HepG2 (cell line): ENCODE data around the gene AGER. TPM values are rescaled to one million over a fixed set of nuclear protein-coding genes. Genes with fewer than 3 reads are reported as not detected.

Experiments used
- NR2C2 ChIP-seq: sonication (generic); formaldehyde crosslinking; IDR thresholded peaks from 2 replicates; pipeline ENCODE4 v1.4.0; 2020; ENCODE audit warnings: missing genetic modification reagents, mild to moderate bottlenecking, moderate library complexity, borderline replicate concordance
- REL ChIP-seq: sonication (generic); formaldehyde crosslinking; conservative IDR thresholded peaks from 2 replicates; pipeline ENCODE4 v1.8.0; 2022; ENCODE audit warnings: mild to moderate bottlenecking, missing genetic modification reagents, moderate library complexity
- TCF7L2 ChIP-seq: IDR thresholded peaks from 2 replicates; pipeline ENCODE4 v1.6.1; 2011; ENCODE audit warnings: mild to moderate bottlenecking, low read depth, low read length, moderate library complexity
- XRCC5 ChIP-seq: fragments of 200-400 bp; formaldehyde crosslinking; optimal IDR thresholded peaks from 2 replicates; pipeline ENCODE3; 2017; ENCODE audit warnings: mild to moderate bottlenecking, low read length
- ZFYVE20 ChIP-seq: sonication (generic); formaldehyde crosslinking; IDR thresholded peaks from 2 replicates; pipeline ENCODE4 v1.8.0; 2023; ENCODE audit warnings: low read depth, mild to moderate bottlenecking, moderate library complexity, missing genetic modification reagents, borderline replicate concordance
- ZMAT3 ChIP-seq: sonication (generic); formaldehyde crosslinking; conservative IDR thresholded peaks from 2 replicates; pipeline ENCODE4 v1.7.0; 2021; ENCODE audit warnings: missing genetic modification reagents
- ZNF121 ChIP-seq: sonication (generic); formaldehyde crosslinking; IDR thresholded peaks from 2 replicates; pipeline ENCODE4 v1.5.0; 2020; ENCODE audit warnings: mild to moderate bottlenecking, missing genetic modification reagents
- ZNF317 ChIP-seq: sonication (generic); formaldehyde crosslinking; IDR thresholded peaks from 2 replicates; pipeline ENCODE4 v1.5.0; 2020; ENCODE audit warnings: mild to moderate bottlenecking, missing genetic modification reagents
- polyA plus RNA-seq, 8 experiments: library from polyadenylated mRNA; depleted of rRNA in 3 of 8; stranded (reverse) in 7 of 8; unstranded in 1 of 8; fragments of >200 nt; fragmentation: Illumina TruSeq in 4 of 8; extraction: Trizol in 4 of 8; gene quantifications; 2 replicates each; pipeline versions ENCODE4 v1.2.1 to v1.2.3, GENCODE V29; 2011 to 2016; ENCODE audit warnings: low read depth in 4 of 8, missing spikeins in 1 of 8, mixed read lengths in 1 of 8; ENCODE audit not compliant: insufficient read depth in 1 of 8
- total RNA-seq, 5 experiments: library from RNA; depleted of rRNA; stranded (reverse); fragments of >200 nt; fragmentation: Illumina TruSeq; extraction: Trizol; gene quantifications; 2 replicates each; pipeline ENCODE4 v1.2.3, GENCODE V29; 2016; ENCODE audit warnings: low read depth in 1 of 5
- TF ChIP-seq, protein P1 (sequence below): sonication (generic); formaldehyde crosslinking; IDR thresholded peaks from 2 replicates; pipeline ENCODE4 v1.5.0; 2020; ENCODE audit warnings: mild to moderate bottlenecking, missing genetic modification reagents, borderline replicate concordance
- TF ChIP-seq, protein P2 (sequence below): sonication (generic); formaldehyde crosslinking; IDR thresholded peaks from 2 replicates; pipeline ENCODE4 v1.4.0; 2020; ENCODE audit warnings: mild to moderate bottlenecking, missing genetic modification reagents
- TF ChIP-seq, protein P3 (sequence below): sonication (generic); formaldehyde crosslinking; IDR thresholded peaks from 2 replicates; pipeline ENCODE4 v1.4.0; 2020; ENCODE audit warnings: low read depth, mild to moderate bottlenecking, missing genetic modification reagents

The AGER gene
- total and polyA plus RNA-seq, 2 of the 13 experiments (the other 11 are each of a cell fraction or from before 2014, with no cell fraction given), result 1.9 to 5.1 TPM

DNA sequence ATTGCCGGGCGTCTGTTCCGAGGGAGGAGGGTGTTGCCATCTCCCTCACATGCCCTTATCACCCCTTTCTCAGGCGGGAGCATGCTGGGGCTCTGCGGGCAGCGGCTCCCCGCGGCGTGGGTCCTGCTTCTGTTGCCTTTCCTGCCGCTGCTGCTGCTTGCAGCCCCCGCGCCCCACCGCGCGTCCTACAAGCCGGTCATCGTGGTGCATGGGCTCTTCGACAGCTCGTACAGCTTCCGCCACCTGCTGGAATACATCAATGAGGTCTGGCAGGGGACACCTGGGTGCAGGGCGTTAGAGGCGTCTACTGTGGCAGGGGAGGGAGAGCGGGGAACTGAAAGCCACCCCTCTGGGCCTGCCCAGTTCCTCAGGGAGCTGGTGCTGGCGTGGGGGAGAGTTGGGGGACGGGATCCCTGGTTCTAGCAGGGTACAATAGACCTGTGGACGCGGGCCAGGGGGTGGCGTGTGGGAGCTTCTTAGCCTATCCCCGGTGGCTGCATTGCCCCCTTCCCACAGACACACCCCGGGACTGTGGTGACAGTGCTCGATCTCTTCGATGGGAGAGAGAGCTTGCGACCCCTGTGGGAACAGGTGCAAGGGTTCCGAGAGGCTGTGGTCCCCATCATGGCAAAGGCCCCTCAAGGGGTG lies 29.4 kb downstream of the AGER start (continued):
- TF ChIP-seq, protein P1, sequence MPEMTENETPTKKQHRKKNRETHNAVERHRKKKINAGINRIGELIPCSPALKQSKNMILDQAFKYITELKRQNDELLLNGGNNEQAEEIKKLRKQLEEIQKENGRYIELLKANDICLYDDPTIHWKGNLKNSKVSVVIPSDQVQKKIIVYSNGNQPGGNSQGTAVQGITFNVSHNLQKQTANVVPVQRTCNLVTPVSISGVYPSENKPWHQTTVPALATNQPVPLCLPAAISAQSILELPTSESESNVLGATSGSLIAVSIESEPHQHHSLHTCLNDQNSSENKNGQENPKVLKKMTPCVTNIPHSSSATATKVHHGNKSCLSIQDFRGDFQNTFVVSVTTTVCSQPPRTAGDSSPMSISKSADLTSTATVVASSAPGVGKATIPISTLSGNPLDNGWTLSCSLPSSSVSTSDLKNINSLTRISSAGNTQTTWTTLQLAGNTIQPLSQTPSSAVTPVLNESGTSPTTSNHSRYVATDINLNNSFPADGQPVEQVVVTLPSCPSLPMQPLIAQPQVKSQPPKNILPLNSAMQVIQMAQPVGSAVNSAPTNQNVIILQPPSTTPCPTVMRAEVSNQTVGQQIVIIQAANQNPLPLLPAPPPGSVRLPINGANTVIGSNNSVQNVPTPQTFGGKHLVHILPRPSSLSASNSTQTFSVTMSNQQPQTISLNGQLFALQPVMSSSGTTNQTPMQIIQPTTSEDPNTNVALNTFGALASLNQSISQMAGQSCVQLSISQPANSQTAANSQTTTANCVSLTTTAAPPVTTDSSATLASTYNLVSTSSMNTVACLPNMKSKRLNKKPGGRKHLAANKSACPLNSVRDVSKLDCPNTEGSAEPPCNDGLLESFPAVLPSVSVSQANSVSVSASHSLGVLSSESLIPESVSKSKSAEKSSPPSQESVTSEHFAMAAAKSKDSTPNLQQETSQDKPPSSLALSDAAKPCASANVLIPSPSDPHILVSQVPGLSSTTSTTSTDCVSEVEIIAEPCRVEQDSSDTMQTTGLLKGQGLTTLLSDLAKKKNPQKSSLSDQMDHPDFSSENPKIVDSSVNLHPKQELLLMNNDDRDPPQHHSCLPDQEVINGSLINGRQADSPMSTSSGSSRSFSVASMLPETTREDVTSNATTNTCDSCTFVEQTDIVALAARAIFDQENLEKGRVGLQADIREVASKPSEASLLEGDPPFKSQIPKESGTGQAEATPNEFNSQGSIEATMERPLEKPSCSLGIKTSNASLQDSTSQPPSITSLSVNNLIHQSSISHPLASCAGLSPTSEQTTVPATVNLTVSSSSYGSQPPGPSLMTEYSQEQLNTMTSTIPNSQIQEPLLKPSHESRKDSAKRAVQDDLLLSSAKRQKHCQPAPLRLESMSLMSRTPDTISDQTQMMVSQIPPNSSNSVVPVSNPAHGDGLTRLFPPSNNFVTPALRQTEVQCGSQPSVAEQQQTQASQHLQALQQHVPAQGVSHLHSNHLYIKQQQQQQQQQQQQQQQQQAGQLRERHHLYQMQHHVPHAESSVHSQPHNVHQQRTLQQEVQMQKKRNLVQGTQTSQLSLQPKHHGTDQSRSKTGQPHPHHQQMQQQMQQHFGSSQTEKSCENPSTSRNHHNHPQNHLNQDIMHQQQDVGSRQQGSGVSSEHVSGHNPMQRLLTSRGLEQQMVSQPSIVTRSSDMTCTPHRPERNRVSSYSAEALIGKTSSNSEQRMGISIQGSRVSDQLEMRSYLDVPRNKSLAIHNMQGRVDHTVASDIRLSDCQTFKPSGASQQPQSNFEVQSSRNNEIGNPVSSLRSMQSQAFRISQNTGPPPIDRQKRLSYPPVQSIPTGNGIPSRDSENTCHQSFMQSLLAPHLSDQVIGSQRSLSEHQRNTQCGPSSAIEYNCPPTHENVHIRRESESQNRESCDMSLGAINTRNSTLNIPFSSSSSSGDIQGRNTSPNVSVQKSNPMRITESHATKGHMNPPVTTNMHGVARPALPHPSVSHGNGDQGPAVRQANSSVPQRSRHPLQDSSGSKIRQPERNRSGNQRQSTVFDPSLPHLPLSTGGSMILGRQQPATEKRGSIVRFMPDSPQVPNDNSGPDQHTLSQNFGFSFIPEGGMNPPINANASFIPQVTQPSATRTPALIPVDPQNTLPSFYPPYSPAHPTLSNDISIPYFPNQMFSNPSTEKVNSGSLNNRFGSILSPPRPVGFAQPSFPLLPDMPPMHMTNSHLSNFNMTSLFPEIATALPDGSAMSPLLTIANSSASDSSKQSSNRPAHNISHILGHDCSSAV (CRISPR knock-in tag), result no peak
- TF ChIP-seq TCF7L2 (no peak), ZNF121 (CRISPR knock-in tag) (no peak), REL (CRISPR knock-in tag) (peak; percentile 43; the same call in 1 of the 2 replicates), ZNF317 (CRISPR knock-in tag) (no peak; the same call in 1 of the 2 replicates), ZFYVE20 (CRISPR knock-in tag) (no peak), ZMAT3 (CRISPR knock-in tag) (no peak; the same call in 1 of the 2 replicates), XRCC5 (peak; percentile 51), NR2C2 (CRISPR knock-in tag) (no peak)
- TF ChIP-seq, protein P2, sequence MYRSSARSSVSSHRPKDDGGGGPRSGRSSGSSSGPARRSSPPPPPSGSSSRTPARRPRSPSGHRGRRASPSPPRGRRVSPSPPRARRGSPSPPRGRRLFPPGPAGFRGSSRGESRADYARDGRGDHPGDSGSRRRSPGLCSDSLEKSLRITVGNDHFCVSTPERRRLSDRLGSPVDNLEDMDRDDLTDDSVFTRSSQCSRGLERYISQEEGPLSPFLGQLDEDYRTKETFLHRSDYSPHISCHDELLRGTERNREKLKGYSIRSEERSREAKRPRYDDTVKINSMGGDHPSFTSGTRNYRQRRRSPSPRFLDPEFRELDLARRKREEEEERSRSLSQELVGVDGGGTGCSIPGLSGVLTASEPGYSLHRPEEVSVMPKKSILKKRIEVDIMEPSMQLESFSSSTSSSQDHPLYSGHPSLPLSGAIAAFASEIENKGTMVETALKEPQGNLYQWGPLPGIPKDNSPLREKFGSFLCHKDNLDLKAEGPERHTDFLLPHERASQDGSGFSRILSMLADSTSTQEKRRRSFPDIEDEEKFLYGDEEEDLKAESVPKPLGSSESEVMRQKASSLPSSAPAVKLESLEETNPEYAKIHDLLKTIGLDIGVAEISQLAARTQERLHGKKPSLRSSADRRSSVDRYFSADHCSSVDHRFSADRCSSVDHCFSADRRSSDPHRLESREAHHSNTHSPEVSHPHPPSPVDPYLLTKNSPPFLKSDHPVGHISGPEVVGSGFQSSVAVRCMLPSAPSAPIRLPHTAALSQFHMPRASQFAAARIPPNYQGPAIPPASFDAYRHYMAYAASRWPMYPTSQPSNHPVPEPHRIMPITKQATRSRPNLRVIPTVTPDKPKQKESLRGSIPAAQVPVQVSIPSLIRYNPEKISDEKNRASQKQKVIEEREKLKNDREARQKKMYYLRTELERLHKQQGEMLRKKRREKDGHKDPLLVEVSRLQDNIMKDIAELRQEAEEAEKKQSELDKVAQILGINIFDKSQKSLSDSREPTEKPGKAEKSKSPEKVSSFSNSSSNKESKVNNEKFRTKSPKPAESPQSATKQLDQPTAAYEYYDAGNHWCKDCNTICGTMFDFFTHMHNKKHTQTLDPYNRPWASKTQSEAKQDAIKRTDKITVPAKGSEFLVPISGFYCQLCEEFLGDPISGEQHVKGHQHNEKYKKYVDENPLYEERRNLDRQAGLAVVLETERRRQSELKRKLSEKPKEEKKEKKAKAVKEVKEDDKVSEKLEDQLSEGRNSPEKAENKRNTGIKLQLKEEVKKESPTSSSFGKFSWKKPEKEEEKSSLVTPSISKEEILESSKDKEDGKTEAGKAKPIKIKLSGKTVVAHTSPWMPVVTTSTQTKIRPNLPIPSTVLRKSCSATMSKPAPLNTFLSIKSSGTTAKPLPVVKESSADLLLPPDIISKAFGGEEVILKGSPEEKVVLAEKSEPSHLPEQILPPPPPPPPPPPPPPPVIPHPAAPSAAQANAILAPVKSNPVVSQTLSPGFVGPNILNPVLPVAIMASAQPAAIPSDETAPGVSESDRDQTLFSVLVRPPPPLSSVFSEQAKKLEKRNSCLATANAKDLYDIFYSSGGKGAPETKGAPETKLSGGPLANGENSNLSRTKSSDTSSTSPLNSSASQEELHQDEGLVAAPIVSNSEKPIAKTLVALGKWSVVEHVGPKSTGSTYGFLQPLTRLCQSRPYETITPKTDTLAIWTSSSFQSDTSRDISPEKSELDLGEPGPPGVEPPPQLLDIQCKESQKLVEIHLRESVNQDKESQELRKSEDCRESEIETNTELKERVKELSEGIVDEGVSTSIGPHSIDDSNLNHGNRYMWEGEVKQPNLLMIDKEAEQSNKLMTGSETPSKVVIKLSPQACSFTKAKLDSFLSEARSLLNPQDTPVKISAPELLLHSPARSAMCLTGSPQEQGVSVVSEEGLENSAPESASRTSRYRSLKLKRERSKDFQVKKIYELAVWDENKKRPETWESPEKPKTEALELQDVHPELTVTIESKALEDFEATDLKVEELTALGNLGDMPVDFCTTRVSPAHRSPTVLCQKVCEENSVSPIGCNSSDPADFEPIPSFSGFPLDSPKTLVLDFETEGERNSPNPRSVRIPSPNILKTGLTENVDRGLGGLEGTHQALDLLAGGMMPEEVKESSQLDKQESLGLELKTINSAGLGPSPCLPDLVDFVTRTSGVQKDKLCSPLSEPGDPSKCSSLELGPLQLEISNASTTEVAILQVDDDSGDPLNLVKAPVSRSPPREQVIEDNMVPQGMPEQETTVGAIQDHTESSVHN (CRISPR knock-in tag), result no peak
- TF ChIP-seq, protein P3, sequence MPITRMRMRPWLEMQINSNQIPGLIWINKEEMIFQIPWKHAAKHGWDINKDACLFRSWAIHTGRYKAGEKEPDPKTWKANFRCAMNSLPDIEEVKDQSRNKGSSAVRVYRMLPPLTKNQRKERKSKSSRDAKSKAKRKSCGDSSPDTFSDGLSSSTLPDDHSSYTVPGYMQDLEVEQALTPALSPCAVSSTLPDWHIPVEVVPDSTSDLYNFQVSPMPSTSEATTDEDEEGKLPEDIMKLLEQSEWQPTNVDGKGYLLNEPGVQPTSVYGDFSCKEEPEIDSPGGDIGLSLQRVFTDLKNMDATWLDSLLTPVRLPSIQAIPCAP (CRISPR knock-in tag), result no peak
